NCI-H1105 (cell line): ENCODE data around the gene GLTP.
A peak's percentile ranks its signal among the peaks of the same experiment; 100 is the strongest.

Experiments used
- DNase-seq: peaks from one replicate; lab custom pipeline; 2025; lab: John Stamatoyannopoulos, UW

GLTP gene

GRCh38 chr12:109820816-109821381 lies 59.4 kb downstream of the GLTP start:
- peak; percentile 79 for DNase-seq

- DNase-seq: no peak
Observed at GRCh38 chr12:109818905-109819500, 61.3 kb downstream of the GLTP start.

GRCh38 chr12:109818253-109818652 lies 62.1 kb downstream of the GLTP start:
- no peak for DNase-seq

GRCh38 chr12:109817627-109818231 lies 62.6 kb downstream of the GLTP start:
- DNase-seq: no peak

GRCh38 chr12:109816870-109817269 lies 63.5 kb downstream of the GLTP start:
- DNase-seq: no peak

GRCh38 chr12:109815757-109816617 lies 64.4 kb downstream of the GLTP start:
- no peak for DNase-seq

GRCh38 chr12:109815225-109815624 lies 65.1 kb downstream of the GLTP start:
- no peak for DNase-seq

GRCh38 chr12:109814600-109815150 lies 65.7 kb downstream of the GLTP start:
- no peak for DNase-seq

- no peak for DNase-seq
Observed at GRCh38 chr12:109813810-109814416, 66.4 kb downstream of the GLTP start.

- DNase-seq: no peak
Observed at GRCh38 chr12:109811624-109811995, 68.7 kb downstream of the GLTP start.

GRCh38 chr12:109810954-109811623 lies 69.3 kb downstream of the GLTP start:
- DNase-seq: no peak

GRCh38 chr12:109808876-109809646 lies 71.3 kb downstream of the GLTP start:
- DNase-seq: no peak

GRCh38 chr12:109807954-109808643 lies 72.2 kb downstream of the GLTP start:
- no peak for DNase-seq

GRCh38 chr12:109804820-109805761 lies 75.2 kb downstream of the GLTP start:
- DNase-seq: peak; percentile 40

GRCh38 chr12:109803678-109804077 lies 76.7 kb downstream of the GLTP start:
- DNase-seq: no peak

GRCh38 chr12:109802828-109803227 lies 77.5 kb downstream of the GLTP start:
- no peak for DNase-seq
